ENCODE results near the gene UBXN4. TPM values are rescaled to one million over a fixed set of nuclear protein-coding genes. Genes with fewer than 3 reads are reported as not detected.

The UBXN4 gene
- total RNA-seq, 1 experiment from 2014 or later: 83.7 TPM

DNA sequence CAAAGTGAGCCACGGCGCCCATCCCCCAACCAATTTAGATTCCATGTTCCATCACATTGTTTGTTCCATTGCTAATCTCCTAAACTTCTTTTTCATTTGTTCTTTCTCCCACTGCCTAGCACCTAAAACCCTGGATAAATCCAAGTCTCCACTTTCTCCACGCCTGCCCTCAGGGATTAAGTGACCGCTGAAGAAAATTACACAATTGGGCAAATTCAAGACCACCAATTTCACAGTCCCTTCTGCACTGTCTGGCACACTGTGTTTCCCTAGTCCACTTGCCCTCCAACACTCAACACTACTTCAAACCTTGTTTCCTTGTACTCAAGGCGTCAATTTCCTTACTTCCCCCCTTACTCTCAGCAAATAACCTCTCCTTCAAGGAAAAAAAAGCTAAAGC, 5.1 kb upstream of the UBXN4 start:
- in situ Hi-C loops (cut with HindIII; ENCODE audit: low pct_unique_long_range_greater_than_20kb, low sequenced_read_pairs) (no loop called here), intact Hi-C loops (cut with micrococcal nuclease; ENCODE audit: unreplicated experiment) (no loop called here)
- ChIA-PET CTCF (no interaction called here), POLR2A (no interaction called here)
- ATAC-seq: no peak
- H3K36me3 ChIP-seq (ENCODE audit: control insufficient read depth, insufficient read depth, low read length): no peaks in the 10 kb centered on the region
- H3K4me1 ChIP-seq (ENCODE audit: control insufficient read depth, insufficient read depth, low read length): no peaks in the 10 kb centered on the region
- H3K4me3 ChIP-seq (ENCODE audit: low read depth in 2 of 2, low read length in 2 of 2): no peak overlapping the region
- BruUV-seq (replicated peaks): no TSS peak
- no peaks in the 10 kb centered on the region for H3K9me3 ChIP-seq (ENCODE audit: control insufficient read depth, insufficient read depth, low read depth, low read length)
- TF ChIP-seq POLR2AphosphoS5 (IDR thresholded peaks at IDR 0.05; ENCODE audit: low read depth, low read length) (no peak), TCF7L2 (IDR thresholded peaks at IDR 0.05; ENCODE audit: low read depth, low read length) (no peak), CTCF (IDR thresholded peaks at IDR 0.05) (no peak), SIN3A (IDR thresholded peaks at IDR 0.05; ENCODE audit: borderline replicate concordance, insufficient read depth, low read depth, low read length) (no peak)
- TF ChIP-seq, protein P1, sequence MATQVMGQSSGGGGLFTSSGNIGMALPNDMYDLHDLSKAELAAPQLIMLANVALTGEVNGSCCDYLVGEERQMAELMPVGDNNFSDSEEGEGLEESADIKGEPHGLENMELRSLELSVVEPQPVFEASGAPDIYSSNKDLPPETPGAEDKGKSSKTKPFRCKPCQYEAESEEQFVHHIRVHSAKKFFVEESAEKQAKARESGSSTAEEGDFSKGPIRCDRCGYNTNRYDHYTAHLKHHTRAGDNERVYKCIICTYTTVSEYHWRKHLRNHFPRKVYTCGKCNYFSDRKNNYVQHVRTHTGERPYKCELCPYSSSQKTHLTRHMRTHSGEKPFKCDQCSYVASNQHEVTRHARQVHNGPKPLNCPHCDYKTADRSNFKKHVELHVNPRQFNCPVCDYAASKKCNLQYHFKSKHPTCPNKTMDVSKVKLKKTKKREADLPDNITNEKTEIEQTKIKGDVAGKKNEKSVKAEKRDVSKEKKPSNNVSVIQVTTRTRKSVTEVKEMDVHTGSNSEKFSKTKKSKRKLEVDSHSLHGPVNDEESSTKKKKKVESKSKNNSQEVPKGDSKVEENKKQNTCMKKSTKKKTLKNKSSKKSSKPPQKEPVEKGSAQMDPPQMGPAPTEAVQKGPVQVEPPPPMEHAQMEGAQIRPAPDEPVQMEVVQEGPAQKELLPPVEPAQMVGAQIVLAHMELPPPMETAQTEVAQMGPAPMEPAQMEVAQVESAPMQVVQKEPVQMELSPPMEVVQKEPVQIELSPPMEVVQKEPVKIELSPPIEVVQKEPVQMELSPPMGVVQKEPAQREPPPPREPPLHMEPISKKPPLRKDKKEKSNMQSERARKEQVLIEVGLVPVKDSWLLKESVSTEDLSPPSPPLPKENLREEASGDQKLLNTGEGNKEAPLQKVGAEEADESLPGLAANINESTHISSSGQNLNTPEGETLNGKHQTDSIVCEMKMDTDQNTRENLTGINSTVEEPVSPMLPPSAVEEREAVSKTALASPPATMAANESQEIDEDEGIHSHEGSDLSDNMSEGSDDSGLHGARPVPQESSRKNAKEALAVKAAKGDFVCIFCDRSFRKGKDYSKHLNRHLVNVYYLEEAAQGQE (IDR thresholded peaks at IDR 0.05; ENCODE audit: insufficient read depth in 1 of 2, low read depth in 2 of 2, low read length in 1 of 2): no peak
- H3K27ac ChIP-seq (ENCODE audit: low read length): no peak overlapping the region
- H3K27me3 ChIP-seq (ENCODE audit: control insufficient read depth, insufficient read depth, low read length): no peaks in the 10 kb centered on the region
- no peak for DNase-seq (ENCODE audit: low read depth, low spot score)

- Histone ChIP-seq H3K9me3 (ENCODE audit: control insufficient read depth, insufficient read depth, low read depth, low read length) (no peaks in the 10 kb centered on the region), H3K36me3 (ENCODE audit: control insufficient read depth, insufficient read depth, low read length) (no peaks in the 10 kb centered on the region; the same call in 1 of the 2 replicates), H3K4me1 (ENCODE audit: control insufficient read depth, insufficient read depth, low read length) (peaks cover 16% of the 10 kb centered on the region), H3K27me3 (ENCODE audit: control insufficient read depth, insufficient read depth, low read length) (no peaks in the 10 kb centered on the region), H3K4me3 (ENCODE audit: low read depth in 2 of 2, low read length in 2 of 2) (no peak overlapping the region), H3K27ac (ENCODE audit: low read length) (no peak overlapping the region)
- BruUV-seq (replicated peaks): no TSS peak
- TF ChIP-seq POLR2AphosphoS5 (IDR thresholded peaks at IDR 0.05; ENCODE audit: low read depth, low read length): no peak
- TF ChIP-seq, protein P1 (IDR thresholded peaks at IDR 0.05; ENCODE audit: insufficient read depth in 1 of 2, low read depth in 2 of 2, low read length in 1 of 2): no peak
- TF ChIP-seq CTCF (IDR thresholded peaks at IDR 0.05): no peak
- no peak for TF ChIP-seq SIN3A (IDR thresholded peaks at IDR 0.05; ENCODE audit: borderline replicate concordance, insufficient read depth, low read depth, low read length)
- no peak for TF ChIP-seq TCF7L2 (IDR thresholded peaks at IDR 0.05; ENCODE audit: low read depth, low read length)
- ATAC-seq (no peak), DNase-seq (ENCODE audit: low read depth, low spot score) (no peak)
- ChIA-PET POLR2A (no interaction called here), CTCF (interaction anchor here (0.8 kb wide), 1 partner anchor 30 kb away, joined by 3 read pairs; no protein-coding TSS in a partner anchor)
- intact Hi-C loops (cut with micrococcal nuclease; ENCODE audit: unreplicated experiment) (no loop called here), in situ Hi-C loops (cut with HindIII; ENCODE audit: low pct_unique_long_range_greater_than_20kb, low sequenced_read_pairs) (no loop called here)
Measured at GRCh38 chr2:135740206-135740605, 1.4 kb upstream of the UBXN4 start.

All from Panc1 (cell line).